ENCODE measurements around the gene RABGAP1L. TPM values are rescaled to one million over a fixed set of nuclear protein-coding genes. Genes with fewer than 3 reads are reported as not detected.
"Not testable (repeated sequence)": the region's sequence is repeated elsewhere in the genome, so short reads cannot be mapped to it uniquely, and the experiment has no call there.

RABGAP1L gene
- total RNA-seq, 1 donor from 2014 or later = 44.1 TPM

DNA sequence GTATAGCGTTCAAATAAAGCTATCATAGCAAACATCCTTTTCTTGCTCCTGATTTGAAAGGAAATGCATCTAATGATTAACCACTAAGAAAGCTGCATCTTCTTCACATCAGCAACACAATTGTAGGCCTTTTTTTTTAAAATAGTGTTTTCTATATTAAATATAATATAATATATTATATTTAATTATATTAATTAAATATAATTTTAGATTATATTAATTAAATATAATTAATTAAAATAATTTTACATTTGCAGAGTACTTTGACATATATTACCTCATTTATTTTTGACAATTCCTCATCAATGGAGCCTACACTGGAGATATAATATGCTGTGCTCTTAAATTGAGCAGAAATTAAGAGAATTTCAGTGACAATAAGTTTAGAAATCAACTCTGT, 481.5 kb downstream of the RABGAP1L start:
- no peak overlapping the region for H3K4me3 Mint-ChIP-seq (ENCODE audit: unreplicated experiment)
- H3K4me1 Mint-ChIP-seq (ENCODE audit: low read depth, unreplicated experiment) = no peaks in the 10 kb centered on the region
- H3K27ac Mint-ChIP-seq (ENCODE audit: unreplicated experiment) = no peak overlapping the region
- TF ChIP-seq CTCF (IDR thresholded peaks at IDR 0.05; ENCODE audit: partially characterized antibody, unreplicated experiment) = no peak
- no peaks in the 10 kb centered on the region for H3K36me3 Mint-ChIP-seq (ENCODE audit: unreplicated experiment)
- no peaks in the 10 kb centered on the region for H3K27me3 Mint-ChIP-seq (ENCODE audit: unreplicated experiment)
- DNase-seq = no peak
- H3K9me3 Mint-ChIP-seq (ENCODE audit: unreplicated experiment) = no peaks in the 10 kb centered on the region

- TF ChIP-seq CTCF (IDR thresholded peaks at IDR 0.05; ENCODE audit: partially characterized antibody, unreplicated experiment) = no peak
- H3K36me3 Mint-ChIP-seq (ENCODE audit: unreplicated experiment) = no peaks in the 10 kb centered on the region
- DNase-seq = no peak
- H3K27ac Mint-ChIP-seq (ENCODE audit: unreplicated experiment) = no peak overlapping the region
- no peaks in the 10 kb centered on the region for H3K27me3 Mint-ChIP-seq (ENCODE audit: unreplicated experiment)
- no peaks in the 10 kb centered on the region for H3K4me1 Mint-ChIP-seq (ENCODE audit: low read depth, unreplicated experiment)
- H3K4me3 Mint-ChIP-seq (ENCODE audit: unreplicated experiment) = no peak overlapping the region
- no peaks in the 10 kb centered on the region for H3K9me3 Mint-ChIP-seq (ENCODE audit: unreplicated experiment)
Measured at GRCh38 chr1:174642393-174642792, 483.1 kb downstream of the RABGAP1L start.

- Mint-ChIP-seq H3K27ac (ENCODE audit: unreplicated experiment) (no peak overlapping the region), H3K27me3 (ENCODE audit: unreplicated experiment) (no peaks in the 10 kb centered on the region), H3K36me3 (ENCODE audit: unreplicated experiment) (no peaks in the 10 kb centered on the region), H3K4me3 (ENCODE audit: unreplicated experiment) (no peak overlapping the region), H3K9me3 (ENCODE audit: unreplicated experiment) (no peaks in the 10 kb centered on the region), H3K4me1 (ENCODE audit: low read depth, unreplicated experiment) (no peaks in the 10 kb centered on the region)
- no peak for TF ChIP-seq CTCF (IDR thresholded peaks at IDR 0.05; ENCODE audit: partially characterized antibody, unreplicated experiment)
- DNase-seq = no peak
Measured at GRCh38 chr1:174643206-174643605, 483.9 kb downstream of the RABGAP1L start.

DNA sequence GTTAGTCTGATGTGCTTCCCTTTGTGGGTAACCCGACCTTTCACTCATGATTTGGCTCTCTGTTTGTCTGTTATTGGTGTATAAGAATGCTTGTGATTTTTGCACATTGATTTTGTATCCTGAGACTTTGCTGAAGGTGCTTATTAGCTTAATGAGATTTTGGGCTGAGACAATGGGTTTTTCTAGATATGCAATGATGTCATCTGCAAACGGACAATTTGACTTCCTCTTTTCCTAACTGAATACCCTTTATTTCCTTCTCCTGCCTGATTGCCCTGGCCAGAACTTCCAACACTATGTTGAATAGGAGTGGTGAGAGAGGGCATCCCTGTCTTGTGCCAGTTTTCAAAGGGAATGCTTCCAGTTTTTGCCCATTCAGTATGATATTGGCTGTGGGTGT, 490.3 kb downstream of the RABGAP1L start:
- H3K27ac Mint-ChIP-seq (ENCODE audit: unreplicated experiment); H3K27me3 Mint-ChIP-seq (ENCODE audit: unreplicated experiment); H3K4me3 Mint-ChIP-seq (ENCODE audit: unreplicated experiment); H3K9me3 Mint-ChIP-seq (ENCODE audit: unreplicated experiment); H3K4me1 Mint-ChIP-seq (ENCODE audit: low read depth, unreplicated experiment); H3K36me3 Mint-ChIP-seq (ENCODE audit: unreplicated experiment); DNase-seq: not testable (repeated sequence)

DNA sequence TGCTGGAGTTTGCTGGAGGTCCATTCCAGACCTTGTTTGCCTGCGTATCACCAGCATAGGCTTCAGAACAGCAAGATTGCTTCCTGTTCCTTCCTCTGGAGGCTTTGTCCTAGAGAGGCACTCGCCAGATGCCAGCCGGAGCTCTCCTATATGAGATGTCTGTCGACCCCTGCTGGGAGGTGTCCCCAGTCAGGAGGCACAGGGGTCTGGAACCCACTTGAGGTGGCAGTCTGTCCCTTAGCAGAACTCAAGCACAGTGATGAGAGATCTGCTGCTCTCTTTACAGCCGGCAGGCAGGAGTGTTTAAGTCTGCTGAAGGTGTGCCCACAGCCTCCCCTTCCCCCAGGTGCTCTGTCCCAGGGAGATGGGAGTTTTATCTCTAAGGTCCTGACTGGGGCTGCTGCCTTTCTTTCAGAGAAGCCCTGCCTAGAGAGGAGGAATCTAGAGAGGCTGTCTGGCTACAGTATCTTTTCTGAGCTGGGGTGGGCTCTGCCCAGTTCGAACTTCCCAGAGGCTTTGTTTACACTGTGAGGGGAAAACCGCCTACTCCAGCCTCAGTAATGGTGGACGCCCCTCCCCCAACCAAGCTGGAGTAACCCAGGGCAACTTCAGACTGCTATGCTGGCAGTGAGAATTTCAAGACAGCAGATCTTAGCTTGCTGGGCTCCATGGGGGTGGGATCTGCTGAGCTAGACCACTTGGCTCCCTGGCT, 493.4 kb downstream of the RABGAP1L start:
- Mint-ChIP-seq H3K36me3 (ENCODE audit: unreplicated experiment) (no peaks in the 10 kb centered on the region), H3K27ac (ENCODE audit: unreplicated experiment) (no peak overlapping the region), H3K9me3 (ENCODE audit: unreplicated experiment) (no peaks in the 10 kb centered on the region), H3K27me3 (ENCODE audit: unreplicated experiment) (no peaks in the 10 kb centered on the region), H3K4me3 (ENCODE audit: unreplicated experiment) (no peak overlapping the region), H3K4me1 (ENCODE audit: low read depth, unreplicated experiment) (no peaks in the 10 kb centered on the region)
- DNase-seq = no peak
- no peak for TF ChIP-seq CTCF (IDR thresholded peaks at IDR 0.05; ENCODE audit: partially characterized antibody, unreplicated experiment)

Measured in glutamatergic neuron (in vitro differentiated cells).